ENCODE results near the gene ADCYAP1R1. TPM values are rescaled to one million over a fixed set of nuclear protein-coding genes. Genes with fewer than 3 reads are reported as not detected.

ADCYAP1R1 gene
- total RNA-seq, 1 experiment from 2014 or later = not detected

DNA sequence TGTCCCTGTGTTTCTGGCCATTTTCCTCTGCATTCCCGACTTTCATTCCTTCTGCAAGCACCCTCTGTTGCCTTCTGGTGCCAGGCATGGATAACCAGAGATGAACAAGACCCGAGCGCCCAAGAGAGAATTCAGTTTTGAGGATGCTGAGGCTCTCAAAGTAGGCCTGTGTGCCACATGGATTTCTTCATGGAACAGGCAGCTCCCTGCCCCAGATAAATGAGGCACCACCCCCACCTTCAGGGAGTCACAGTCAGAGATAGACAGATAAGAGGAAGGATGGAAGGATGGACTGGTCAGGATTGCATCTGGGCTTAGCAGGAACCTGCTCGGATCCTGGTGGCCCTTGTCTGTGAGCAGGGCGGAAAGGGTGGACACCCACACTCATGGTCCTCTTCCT, 49.4 kb downstream of the ADCYAP1R1 start:
- ChIA-PET CTCF (no interaction called here), POLR2A (ENCODE audit: unreplicated experiment) (no interaction called here)
- Histone ChIP-seq H3K9me2 (ENCODE audit: insufficient read depth) (no peaks in the 10 kb centered on the region), H3K27ac (no peak overlapping the region), H3K4me3 (no peak overlapping the region), H3K79me2 (ENCODE audit: low read depth) (no peaks in the 10 kb centered on the region), H3K9me3 (ENCODE audit: insufficient read depth, low read depth) (no peaks in the 10 kb centered on the region), H3K4me1 (replicated peaks; ENCODE audit: insufficient read depth) (no peaks in the 10 kb centered on the region), H3K27me3 (ENCODE audit: insufficient read depth, low read depth) (peaks cover 96% of the 10 kb centered on the region), H3F3A (ENCODE audit: insufficient read depth, low read depth) (no peaks in the 10 kb centered on the region), H4K20me1 (ENCODE audit: insufficient read depth) (no peaks in the 10 kb centered on the region), H2AFZ (no peak overlapping the region), H3K4me2 (no peak overlapping the region), H3K36me3 (ENCODE audit: low read depth) (no peaks in the 10 kb centered on the region)
- no peak for DNase-seq
- no TSS peak for BruUV-seq (replicated peaks)
- intact Hi-C loops (cut with micrococcal nuclease; ENCODE audit: unreplicated experiment) = no loop called here
- TF ChIP-seq, protein P1, sequence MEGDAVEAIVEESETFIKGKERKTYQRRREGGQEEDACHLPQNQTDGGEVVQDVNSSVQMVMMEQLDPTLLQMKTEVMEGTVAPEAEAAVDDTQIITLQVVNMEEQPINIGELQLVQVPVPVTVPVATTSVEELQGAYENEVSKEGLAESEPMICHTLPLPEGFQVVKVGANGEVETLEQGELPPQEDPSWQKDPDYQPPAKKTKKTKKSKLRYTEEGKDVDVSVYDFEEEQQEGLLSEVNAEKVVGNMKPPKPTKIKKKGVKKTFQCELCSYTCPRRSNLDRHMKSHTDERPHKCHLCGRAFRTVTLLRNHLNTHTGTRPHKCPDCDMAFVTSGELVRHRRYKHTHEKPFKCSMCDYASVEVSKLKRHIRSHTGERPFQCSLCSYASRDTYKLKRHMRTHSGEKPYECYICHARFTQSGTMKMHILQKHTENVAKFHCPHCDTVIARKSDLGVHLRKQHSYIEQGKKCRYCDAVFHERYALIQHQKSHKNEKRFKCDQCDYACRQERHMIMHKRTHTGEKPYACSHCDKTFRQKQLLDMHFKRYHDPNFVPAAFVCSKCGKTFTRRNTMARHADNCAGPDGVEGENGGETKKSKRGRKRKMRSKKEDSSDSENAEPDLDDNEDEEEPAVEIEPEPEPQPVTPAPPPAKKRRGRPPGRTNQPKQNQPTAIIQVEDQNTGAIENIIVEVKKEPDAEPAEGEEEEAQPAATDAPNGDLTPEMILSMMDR (conservative IDR thresholded peaks at IDR 0.05) = no peak
- no peak for TF ChIP-seq EZH2 (IDR thresholded peaks at IDR 0.05; ENCODE audit: low read depth)

DNA sequence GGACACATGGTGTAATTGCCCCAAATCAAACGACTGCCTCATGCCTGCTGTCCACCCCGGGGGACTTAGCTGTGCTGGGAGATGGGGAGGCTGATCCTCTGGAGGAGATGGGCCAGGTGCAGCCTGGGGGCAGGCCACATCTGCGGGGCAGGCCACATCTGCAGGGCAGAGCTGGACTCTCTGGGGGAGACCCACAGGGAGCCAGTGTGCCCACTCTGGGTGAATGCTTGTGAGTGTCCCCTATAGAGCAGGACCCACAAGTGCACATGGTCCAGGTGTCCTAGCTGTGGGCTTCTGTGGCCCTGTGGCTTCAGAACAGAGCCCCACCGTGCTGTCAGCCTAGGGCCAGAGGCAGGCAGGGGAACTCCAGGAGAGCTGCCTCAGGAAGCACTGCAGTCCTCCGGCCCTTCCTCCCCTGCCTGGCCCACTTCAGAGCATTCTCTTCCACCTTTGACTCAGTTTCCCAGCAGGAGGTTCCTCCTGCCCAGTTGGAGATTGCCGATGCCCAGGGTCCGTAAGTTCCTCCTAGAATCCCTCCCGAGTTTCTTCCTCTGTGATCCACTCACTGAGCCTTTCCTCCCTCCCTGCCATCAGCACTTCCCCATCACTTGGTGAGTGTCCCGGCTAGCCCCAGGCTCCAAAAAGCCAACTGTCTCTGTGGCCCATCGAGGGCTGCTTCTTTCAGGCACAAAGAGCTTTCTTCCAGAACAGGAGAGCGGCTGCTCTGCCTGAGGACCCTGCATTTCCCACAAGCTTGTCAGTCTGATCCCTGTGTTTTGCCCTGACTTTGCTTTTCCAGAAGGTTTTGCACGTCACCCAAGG, 50.3 kb downstream of the ADCYAP1R1 start:
- Histone ChIP-seq H2AFZ (no peak overlapping the region), H3K9me2 (ENCODE audit: insufficient read depth) (no peaks in the 10 kb centered on the region), H3K9me3 (ENCODE audit: insufficient read depth, low read depth) (no peaks in the 10 kb centered on the region), H3K4me1 (replicated peaks; ENCODE audit: insufficient read depth) (no peaks in the 10 kb centered on the region), H3K27ac (no peak overlapping the region), H3K4me2 (no peak overlapping the region), H3K27me3 (ENCODE audit: insufficient read depth, low read depth) (peaks cover 96% of the 10 kb centered on the region), H4K20me1 (ENCODE audit: insufficient read depth) (no peaks in the 10 kb centered on the region), H3K36me3 (ENCODE audit: low read depth) (no peaks in the 10 kb centered on the region), H3K79me2 (ENCODE audit: low read depth) (no peaks in the 10 kb centered on the region), H3K4me3 (no peak overlapping the region), H3F3A (ENCODE audit: insufficient read depth, low read depth) (no peaks in the 10 kb centered on the region)
- no peak for DNase-seq
- BruUV-seq (replicated peaks) = no TSS peak
- ChIA-PET CTCF (no interaction called here), POLR2A (ENCODE audit: unreplicated experiment) (no interaction called here)
- no peak for TF ChIP-seq EZH2 (IDR thresholded peaks at IDR 0.05; ENCODE audit: low read depth)
- TF ChIP-seq, protein P1 (conservative IDR thresholded peaks at IDR 0.05) = no peak
- intact Hi-C loops (cut with micrococcal nuclease; ENCODE audit: unreplicated experiment) = no loop called here

DNA sequence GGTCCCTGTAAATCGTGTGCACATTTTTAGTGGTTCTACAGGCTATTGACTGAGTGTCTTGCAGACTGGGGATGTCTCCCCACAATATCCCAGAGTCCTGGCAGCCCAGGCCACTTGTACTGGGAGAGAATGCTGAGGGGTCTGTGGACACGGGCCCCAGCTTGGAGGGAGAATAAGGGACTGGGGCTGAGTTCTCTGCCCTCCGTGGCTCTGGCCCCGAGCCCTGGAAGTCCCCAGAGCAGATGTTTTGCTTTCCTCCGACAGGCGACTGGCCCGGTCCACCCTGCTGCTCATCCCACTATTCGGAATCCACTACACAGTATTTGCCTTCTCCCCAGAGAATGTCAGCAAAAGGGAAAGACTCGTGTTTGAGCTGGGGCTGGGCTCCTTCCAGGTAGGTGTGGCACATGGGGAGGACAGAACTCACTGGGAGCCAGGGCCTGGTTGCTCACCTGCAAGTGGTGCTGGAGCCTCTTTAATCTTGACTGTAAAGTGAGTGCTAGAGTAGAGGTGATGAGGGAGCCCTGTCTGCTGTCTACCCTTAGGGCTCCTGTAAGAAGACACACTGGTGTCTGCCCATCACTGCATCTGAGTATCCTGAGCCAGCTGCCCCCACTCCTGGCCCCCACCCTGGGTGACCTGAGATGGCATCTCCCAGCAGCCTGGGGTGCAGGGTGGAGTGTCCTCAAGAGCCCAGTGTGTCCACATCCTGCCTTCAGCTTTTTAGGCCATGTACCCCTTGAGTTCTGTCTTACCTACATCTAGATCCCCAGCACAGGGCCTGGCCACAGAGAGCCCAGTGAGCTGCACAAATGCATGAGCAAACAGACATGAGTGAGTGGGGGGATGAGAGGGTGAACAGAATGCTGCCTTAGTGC, 51.1 kb downstream of the ADCYAP1R1 start:
- Histone ChIP-seq H3K4me3 (no peak overlapping the region), H3K79me2 (ENCODE audit: low read depth) (no peaks in the 10 kb centered on the region), H3K27ac (no peak overlapping the region), H3K9me3 (ENCODE audit: insufficient read depth, low read depth) (no peaks in the 10 kb centered on the region), H3K9me2 (ENCODE audit: insufficient read depth) (no peaks in the 10 kb centered on the region), H3F3A (ENCODE audit: insufficient read depth, low read depth) (no peaks in the 10 kb centered on the region), H3K36me3 (ENCODE audit: low read depth) (no peaks in the 10 kb centered on the region), H3K27me3 (ENCODE audit: insufficient read depth, low read depth) (peaks cover 96% of the 10 kb centered on the region), H2AFZ (no peak overlapping the region), H3K4me2 (no peak overlapping the region), H4K20me1 (ENCODE audit: insufficient read depth) (no peaks in the 10 kb centered on the region), H3K4me1 (replicated peaks; ENCODE audit: insufficient read depth) (no peaks in the 10 kb centered on the region)
- DNase-seq = no peak
- no TSS peak for BruUV-seq (replicated peaks)
- intact Hi-C loops (cut with micrococcal nuclease; ENCODE audit: unreplicated experiment) = no loop called here
- TF ChIP-seq, protein P1 (conservative IDR thresholded peaks at IDR 0.05) = no peak
- TF ChIP-seq EZH2 (IDR thresholded peaks at IDR 0.05; ENCODE audit: low read depth) = no peak
- ChIA-PET CTCF (no interaction called here), POLR2A (ENCODE audit: unreplicated experiment) (no interaction called here)

Measured in PC-9 (cell line).